ENCODE measurements around the gene KAZALD1.

KAZALD1 gene

DNA sequence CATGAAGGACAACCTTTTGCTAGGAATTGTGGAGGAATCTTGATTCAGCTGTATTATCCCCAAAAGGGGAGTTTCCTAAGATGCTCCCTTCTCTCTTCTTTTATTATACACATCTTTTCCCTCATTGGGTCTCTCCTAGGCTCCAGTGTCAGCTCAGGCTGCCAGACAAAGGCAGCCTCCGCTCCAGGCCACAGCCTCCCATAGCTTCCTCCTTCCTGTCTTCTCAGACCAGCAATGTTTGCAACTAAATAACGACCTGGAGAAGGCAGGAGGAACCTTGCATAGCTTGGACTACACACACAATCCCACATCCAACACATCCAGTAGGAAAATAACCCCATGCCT, 18.5 kb upstream of the KAZALD1 start:
- no peaks in the 10 kb centered on the region for H3F3A ChIP-seq (ENCODE audit: insufficient read depth, low read length)
- H3K36me3 ChIP-seq (ENCODE audit: insufficient read depth, low read length) = no peaks in the 10 kb centered on the region
- H3K4me2 ChIP-seq (ENCODE audit: low read length) = peak overlapping the region; percentile 89
- no peaks in the 10 kb centered on the region for H4K20me1 ChIP-seq (ENCODE audit: insufficient read depth, low read length)
- no peak overlapping the region for H3K27ac ChIP-seq (ENCODE audit: low read depth, low read length, poor library complexity, severe bottlenecking)
- no peak overlapping the region for H2AFZ ChIP-seq (ENCODE audit: low read length)
- peaks cover 15% of the 10 kb centered on the region for H3K4me1 ChIP-seq (ENCODE audit: insufficient read depth, low read length, severe bottlenecking)
- peak overlapping the region; percentile 69 for H3K4me3 ChIP-seq (ENCODE audit: low read depth, low read length, poor library complexity, severe bottlenecking)
- no peaks in the 10 kb centered on the region for H3K27me3 ChIP-seq (ENCODE audit: insufficient read depth, low read length)
- no peaks in the 10 kb centered on the region for H3K9me3 ChIP-seq (ENCODE audit: low read length)
- H3K9me2 ChIP-seq (ENCODE audit: low read depth, low read length) = no peaks in the 10 kb centered on the region
- H3K79me2 ChIP-seq (ENCODE audit: insufficient read depth, low read length) = no peaks in the 10 kb centered on the region
- peak overlapping the region; percentile 62; the same call in 1 of the 2 replicates for H3K9ac ChIP-seq (ENCODE audit: low read length)
- TF ChIP-seq, protein P1, sequence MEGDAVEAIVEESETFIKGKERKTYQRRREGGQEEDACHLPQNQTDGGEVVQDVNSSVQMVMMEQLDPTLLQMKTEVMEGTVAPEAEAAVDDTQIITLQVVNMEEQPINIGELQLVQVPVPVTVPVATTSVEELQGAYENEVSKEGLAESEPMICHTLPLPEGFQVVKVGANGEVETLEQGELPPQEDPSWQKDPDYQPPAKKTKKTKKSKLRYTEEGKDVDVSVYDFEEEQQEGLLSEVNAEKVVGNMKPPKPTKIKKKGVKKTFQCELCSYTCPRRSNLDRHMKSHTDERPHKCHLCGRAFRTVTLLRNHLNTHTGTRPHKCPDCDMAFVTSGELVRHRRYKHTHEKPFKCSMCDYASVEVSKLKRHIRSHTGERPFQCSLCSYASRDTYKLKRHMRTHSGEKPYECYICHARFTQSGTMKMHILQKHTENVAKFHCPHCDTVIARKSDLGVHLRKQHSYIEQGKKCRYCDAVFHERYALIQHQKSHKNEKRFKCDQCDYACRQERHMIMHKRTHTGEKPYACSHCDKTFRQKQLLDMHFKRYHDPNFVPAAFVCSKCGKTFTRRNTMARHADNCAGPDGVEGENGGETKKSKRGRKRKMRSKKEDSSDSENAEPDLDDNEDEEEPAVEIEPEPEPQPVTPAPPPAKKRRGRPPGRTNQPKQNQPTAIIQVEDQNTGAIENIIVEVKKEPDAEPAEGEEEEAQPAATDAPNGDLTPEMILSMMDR (IDR thresholded peaks at IDR 0.05; ENCODE audit: low read length) = no peak
- TF ChIP-seq EZH2 (IDR thresholded peaks at IDR 0.05; ENCODE audit: borderline replicate concordance, low read length) = no peak

DNA sequence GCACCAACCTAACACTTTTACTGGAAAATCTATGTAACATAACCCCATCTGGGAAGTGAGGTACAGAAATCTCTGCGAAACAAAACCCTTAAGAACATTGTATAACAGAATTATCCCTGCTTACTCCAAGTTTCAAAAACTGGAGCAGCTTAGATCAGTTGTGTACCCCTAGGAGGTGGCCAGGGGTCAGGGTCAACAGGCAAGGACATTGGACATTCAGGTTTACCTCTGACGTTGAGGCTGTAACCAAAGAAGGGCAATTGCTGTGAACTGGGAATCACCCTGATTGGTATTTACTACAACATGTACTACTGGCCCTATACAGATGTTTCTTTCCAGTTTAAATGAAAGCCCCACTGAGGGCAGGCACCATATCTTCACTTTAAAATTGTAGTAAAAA, 17.7 kb upstream of the KAZALD1 start:
- Histone ChIP-seq H3K4me2 (ENCODE audit: low read length) (no peak overlapping the region), H4K20me1 (ENCODE audit: insufficient read depth, low read length) (no peaks in the 10 kb centered on the region), H3K36me3 (ENCODE audit: insufficient read depth, low read length) (no peaks in the 10 kb centered on the region), H3K9me3 (ENCODE audit: low read length) (no peaks in the 10 kb centered on the region), H3K9ac (ENCODE audit: low read length) (no peak overlapping the region), H3K4me1 (ENCODE audit: insufficient read depth, low read length, severe bottlenecking) (peaks cover 15% of the 10 kb centered on the region), H3K79me2 (ENCODE audit: insufficient read depth, low read length) (no peaks in the 10 kb centered on the region), H3K27ac (ENCODE audit: low read depth, low read length, poor library complexity, severe bottlenecking) (no peak overlapping the region), H3K9me2 (ENCODE audit: low read depth, low read length) (no peaks in the 10 kb centered on the region), H3F3A (ENCODE audit: insufficient read depth, low read length) (no peaks in the 10 kb centered on the region), H3K27me3 (ENCODE audit: insufficient read depth, low read length) (no peaks in the 10 kb centered on the region), H3K4me3 (ENCODE audit: low read depth, low read length, poor library complexity, severe bottlenecking) (no peak overlapping the region), H2AFZ (ENCODE audit: low read length) (no peak overlapping the region)
- TF ChIP-seq, protein P1 (IDR thresholded peaks at IDR 0.05; ENCODE audit: low read length) = no peak
- TF ChIP-seq EZH2 (IDR thresholded peaks at IDR 0.05; ENCODE audit: borderline replicate concordance, low read length) = no peak

DNA sequence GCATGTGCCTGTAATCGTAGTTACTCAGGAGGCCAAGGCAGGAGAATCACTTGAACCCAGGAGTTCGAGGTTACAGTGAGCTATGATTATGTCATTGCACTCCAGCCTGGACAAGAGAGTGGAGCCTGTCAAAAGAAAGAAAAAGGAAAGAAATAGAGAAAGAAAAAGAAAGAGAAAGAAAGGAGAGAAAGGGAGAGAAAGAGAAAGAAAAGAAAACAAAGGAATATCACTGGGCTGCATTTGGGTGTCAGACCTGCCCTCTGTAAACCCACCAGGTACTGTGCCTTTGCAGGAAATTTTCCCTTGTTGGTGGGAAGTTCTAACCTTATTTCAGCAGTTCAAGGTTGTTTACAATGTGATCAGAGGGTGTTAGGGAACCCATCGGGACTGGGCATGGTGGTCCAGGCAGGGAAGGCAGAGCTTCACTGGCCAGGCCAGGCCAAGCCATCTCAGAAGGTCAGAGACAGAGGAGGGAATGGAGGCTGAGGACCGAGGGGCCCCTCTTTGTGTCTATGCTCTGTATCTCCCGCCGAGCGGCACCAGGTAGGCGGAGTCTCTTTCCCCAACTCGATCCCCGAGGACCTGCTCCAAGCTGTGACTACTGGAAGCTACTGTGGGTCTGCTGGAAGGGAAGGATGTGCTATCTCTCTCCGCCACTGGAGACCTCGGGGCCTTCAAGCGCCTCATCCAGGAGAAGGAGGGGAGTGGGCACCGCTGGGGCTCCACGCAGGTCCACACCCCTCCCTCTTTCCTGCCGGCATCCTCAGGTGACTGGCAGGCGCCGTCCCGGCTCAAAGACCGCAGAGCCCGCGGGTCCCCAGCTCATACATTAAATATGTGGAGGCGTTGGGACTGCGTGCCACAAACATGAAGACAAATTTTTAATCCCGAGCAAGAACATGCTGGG, 15.2 kb upstream of the KAZALD1 start:
- Histone ChIP-seq H3K27ac (ENCODE audit: low read depth, low read length, poor library complexity, severe bottlenecking) (no peak overlapping the region), H3K4me3 (ENCODE audit: low read depth, low read length, poor library complexity, severe bottlenecking) (no peak overlapping the region), H3K79me2 (ENCODE audit: insufficient read depth, low read length) (no peaks in the 10 kb centered on the region), H3K27me3 (ENCODE audit: insufficient read depth, low read length) (no peaks in the 10 kb centered on the region), H4K20me1 (ENCODE audit: insufficient read depth, low read length) (no peaks in the 10 kb centered on the region), H3F3A (ENCODE audit: insufficient read depth, low read length) (no peaks in the 10 kb centered on the region), H3K9ac (ENCODE audit: low read length) (no peak overlapping the region), H2AFZ (ENCODE audit: low read length) (no peak overlapping the region), H3K4me2 (ENCODE audit: low read length) (no peak overlapping the region), H3K9me3 (ENCODE audit: low read length) (no peaks in the 10 kb centered on the region), H3K4me1 (ENCODE audit: insufficient read depth, low read length, severe bottlenecking) (peaks cover 21% of the 10 kb centered on the region), H3K36me3 (ENCODE audit: insufficient read depth, low read length) (no peaks in the 10 kb centered on the region), H3K9me2 (ENCODE audit: low read depth, low read length) (no peaks in the 10 kb centered on the region)
- TF ChIP-seq, protein P1 (IDR thresholded peaks at IDR 0.05; ENCODE audit: low read length) = no peak
- TF ChIP-seq EZH2 (IDR thresholded peaks at IDR 0.05; ENCODE audit: borderline replicate concordance, low read length) = no peak

All from OCI-LY1 (cell line).